ENCODE measurements around the gene CSK.

- TF ChIP-seq CTCF (conservative IDR thresholded peaks at IDR 0.05; ENCODE audit: low read length) (no peak), EZH2phosphoT487 (IDR thresholded peaks at IDR 0.05; ENCODE audit: borderline replicate concordance) (no peak)
Observed at GRCh38 chr15:74800559-74801094, 18.7 kb downstream of the CSK start.
